Cardiac septum (tissue), 1 donor: Measurements from ENCODE around the gene KLF7. TPM values are rescaled to one million over a fixed set of nuclear protein-coding genes. Genes with fewer than 3 reads are reported as not detected.

ENCODE experiments used
- DNase-seq: peaks from one replicate; pipeline ENCODE4 v3.0.0-alpha.2; 2020; ENCODE audit warnings: low spot score
- intact Hi-C: fragments of 100-400 bp; cut with DNase I; formaldehyde crosslinking; loops from one replicate; pipeline ENCODE4 v1.14.0; 2022
- total RNA-seq: library from RNA; stranded (reverse); fragmentation: NEBNext Ultra II Directional; extraction: Animal tissue kit (Norgen Biotek cat#: 25700); gene quantifications from one replicate; pipeline ENCODE4 v1.2.1, GENCODE V29; 2021
- donor health status: DM: no; HTN: no; CAD: no.

The KLF7 gene
- total RNA-seq, 1 donor from 2014 or later = 34.4 TPM

GRCh38 chr2:207083361-207084110 lies 82.2 kb downstream of the KLF7 start:
- intact Hi-C loops = no loop called here
- DNase-seq = no peak

- intact Hi-C loops = no loop called here
- no peak for DNase-seq
These were observed 83.1 kb downstream of the KLF7 start for GRCh38 chr2:207082619-207083018.

GRCh38 chr2:207078186-207078798 lies 87.5 kb downstream of the KLF7 start:
- intact Hi-C loops = no loop called here
- DNase-seq = no peak

GRCh38 chr2:207077266-207077665 lies 88.5 kb downstream of the KLF7 start:
- intact Hi-C loops = no loop called here

GRCh38 chr2:207075456-207075855 lies 90.3 kb downstream of the KLF7 start:
- DNase-seq = no peak
- intact Hi-C loops = no loop called here

More at GRCh38 chr2:207077266-207077665, 88.5 kb downstream of the KLF7 start:
- no peak for DNase-seq

GRCh38 chr2:207073801-207074678 lies 91.7 kb downstream of the KLF7 start:
- DNase-seq = no peak
- intact Hi-C loops = no loop called here

GRCh38 chr2:207073412-207073800 lies 92.3 kb downstream of the KLF7 start:
- intact Hi-C loops = no loop called here
- no peak for DNase-seq

GRCh38 chr2:207072571-207072970 lies 93.2 kb downstream of the KLF7 start:
- DNase-seq = no peak
- intact Hi-C loops = no loop called here

GRCh38 chr2:207071820-207072219 lies 93.9 kb downstream of the KLF7 start:
- intact Hi-C loops = no loop called here

GRCh38 chr2:207067473-207067872 lies 98.3 kb downstream of the KLF7 start:
- intact Hi-C loops = no loop called here

More at GRCh38 chr2:207071820-207072219, 93.9 kb downstream of the KLF7 start:
- DNase-seq = no peak

GRCh38 chr2:207066791-207067460 lies 98.8 kb downstream of the KLF7 start:
- intact Hi-C loops = no loop called here
- DNase-seq = no peak

More at GRCh38 chr2:207067473-207067872, 98.3 kb downstream of the KLF7 start:
- no peak for DNase-seq

- no peak for DNase-seq
- intact Hi-C loops = no loop called here
These were observed 99.6 kb downstream of the KLF7 start for GRCh38 chr2:207066166-207066565.

- intact Hi-C loops = no loop called here
- DNase-seq = no peak
These were observed 101.5 kb downstream of the KLF7 start for GRCh38 chr2:207064128-207064690.

- intact Hi-C loops = no loop called here
- no peak for DNase-seq
These were observed 104.6 kb downstream of the KLF7 start for GRCh38 chr2:207061181-207061580.

- intact Hi-C loops = no loop called here
- DNase-seq = no peak
These were observed 110.5 kb downstream of the KLF7 start for GRCh38 chr2:207055257-207055656.

GRCh38 chr2:207054521-207054920 lies 111.2 kb downstream of the KLF7 start:
- no peak for DNase-seq
- intact Hi-C loops = no loop called here

- intact Hi-C loops = no loop called here
- DNase-seq = no peak
These were observed 114.3 kb downstream of the KLF7 start for GRCh38 chr2:207051385-207051965.

GRCh38 chr2:207049122-207049521 lies 116.6 kb downstream of the KLF7 start:
- intact Hi-C loops = loop anchor here (5.0 kb wide), 1 partner anchor 423 kb away; no protein-coding TSS in a partner anchor
- DNase-seq = no peak

GRCh38 chr2:207048416-207048815 lies 117.3 kb downstream of the KLF7 start:
- no peak for DNase-seq
- intact Hi-C loops = loop anchor here (5.0 kb wide), 1 partner anchor 424 kb away; no protein-coding TSS in a partner anchor
